ENCODE results near the gene PAX1.

The PAX1 gene

GRCh38 chr20:21739682-21740081, 34.2 kb downstream of the PAX1 start:
- DNase-seq, result no peak

- DNase-seq, result no peak
Observed at GRCh38 chr20:21741266-21741665, 35.8 kb downstream of the PAX1 start.

GRCh38 chr20:21762646-21763045, 57.2 kb downstream of the PAX1 start:
- no peak for DNase-seq

- no peak for DNase-seq
Observed at GRCh38 chr20:21767200-21767738, 61.8 kb downstream of the PAX1 start.

GRCh38 chr20:21767739-21768223, 62.3 kb downstream of the PAX1 start:
- peak; percentile 17 to 27 for DNase-seq
